Breast epithelium (tissue), 3 donors: ENCODE measurements around the gene ADAM11.

Experiments used
- CTCF ChIP-seq, 3 donors: fragments of 450-650 bp; IDR thresholded peaks; one replicate each; pipeline ENCODE4 v1.5.1; 2016 to 2017; ENCODE audit warnings: antibody characterized with exemption in 3 of 3, mild to moderate bottlenecking in 3 of 3, moderate library complexity in 3 of 3
- POLR2A ChIP-seq: fragments of 450-650 bp; IDR thresholded peaks from one replicate; pipeline ENCODE4 v1.6.1; 2016; ENCODE audit warnings: antibody characterized with exemption, mild to moderate bottlenecking, moderate library complexity
- POLR2AphosphoS5 ChIP-seq, 3 donors: sonication (generic); formaldehyde crosslinking; IDR thresholded peaks; one replicate each; pipeline ENCODE4 v1.6.1; 2017; ENCODE audit warnings: antibody characterized with exemption in 3 of 3

GRCh38 chr17:44765965-44766364 is 7.2 kb downstream of the ADAM11 start:
- no peak for TF ChIP-seq POLR2A
- TF ChIP-seq CTCF (IDR thresholded peaks at IDR 0.05), result no peak
- no peak for TF ChIP-seq POLR2AphosphoS5 (IDR thresholded peaks at IDR 0.05)
